ENCODE measurements around the gene CAPRIN2.

CAPRIN2 gene

GRCh38 chr12:30784508-30784907 is 29.8 kb upstream of the CAPRIN2 start:
- Mint-ChIP-seq H3K4me1 (ENCODE audit: low read depth) (no peaks in the 10 kb centered on the region), H3K27ac (no peak overlapping the region), H3K9me3 (peaks cover 15% of the 10 kb centered on the region), H3K36me3 (ENCODE audit: low read depth) (no peaks in the 10 kb centered on the region), H3K27me3 (peaks cover 5% of the 10 kb centered on the region), H3K4me3 (no peak overlapping the region)
- intact Hi-C loops (cut with micrococcal nuclease) = no loop called here

GRCh38 chr12:30783946-30784345 is 29.2 kb upstream of the CAPRIN2 start:
- intact Hi-C loops (cut with micrococcal nuclease) = no loop called here
- no peaks in the 10 kb centered on the region for H3K4me1 Mint-ChIP-seq (ENCODE audit: low read depth)
- H3K27ac Mint-ChIP-seq = no peak overlapping the region
- H3K27me3 Mint-ChIP-seq = peaks cover 5% of the 10 kb centered on the region
- H3K36me3 Mint-ChIP-seq (ENCODE audit: low read depth) = no peaks in the 10 kb centered on the region
- no peak overlapping the region for H3K4me3 Mint-ChIP-seq
- H3K9me3 Mint-ChIP-seq = peaks cover 15% of the 10 kb centered on the region

- no peaks in the 10 kb centered on the region for H3K36me3 Mint-ChIP-seq (ENCODE audit: low read depth)
- H3K4me3 Mint-ChIP-seq = no peak overlapping the region
- H3K27ac Mint-ChIP-seq = no peak overlapping the region
- no peaks in the 10 kb centered on the region for H3K4me1 Mint-ChIP-seq (ENCODE audit: low read depth)
- intact Hi-C loops (cut with micrococcal nuclease) = no loop called here
- H3K9me3 Mint-ChIP-seq = peaks cover 15% of the 10 kb centered on the region
- peaks cover 5% of the 10 kb centered on the region for H3K27me3 Mint-ChIP-seq
These were observed 27.8 kb upstream of the CAPRIN2 start for GRCh38 chr12:30782316-30783173.

GRCh38 chr12:30779578-30779977 is 24.8 kb upstream of the CAPRIN2 start:
- intact Hi-C loops (cut with micrococcal nuclease) = no loop called here
- no peak overlapping the region for H3K27ac Mint-ChIP-seq
- H3K27me3 Mint-ChIP-seq = peaks cover 2% of the 10 kb centered on the region
- no peak overlapping the region for H3K4me3 Mint-ChIP-seq
- H3K4me1 Mint-ChIP-seq (ENCODE audit: low read depth) = no peaks in the 10 kb centered on the region
- H3K36me3 Mint-ChIP-seq (ENCODE audit: low read depth) = no peaks in the 10 kb centered on the region
- peaks cover 7% of the 10 kb centered on the region for H3K9me3 Mint-ChIP-seq

GRCh38 chr12:30779178-30779577 is 24.4 kb upstream of the CAPRIN2 start:
- H3K4me1 Mint-ChIP-seq (ENCODE audit: low read depth) = no peaks in the 10 kb centered on the region
- no peaks in the 10 kb centered on the region for H3K36me3 Mint-ChIP-seq (ENCODE audit: low read depth)
- H3K27ac Mint-ChIP-seq = no peak overlapping the region
- intact Hi-C loops (cut with micrococcal nuclease) = no loop called here
- H3K9me3 Mint-ChIP-seq = peaks cover 3% of the 10 kb centered on the region
- no peaks in the 10 kb centered on the region for H3K27me3 Mint-ChIP-seq
- no peak overlapping the region for H3K4me3 Mint-ChIP-seq

- Mint-ChIP-seq H3K4me3 (no peak overlapping the region), H3K4me1 (ENCODE audit: low read depth) (no peaks in the 10 kb centered on the region), H3K36me3 (ENCODE audit: low read depth) (no peaks in the 10 kb centered on the region), H3K27ac (no peak overlapping the region), H3K27me3 (peaks cover 3% of the 10 kb centered on the region), H3K9me3 (no peaks in the 10 kb centered on the region)
- intact Hi-C loops (cut with micrococcal nuclease) = no loop called here
These were observed 19.8 kb upstream of the CAPRIN2 start for GRCh38 chr12:30774599-30774998.

GRCh38 chr12:30769802-30770201 is 15.1 kb upstream of the CAPRIN2 start:
- peaks cover 5% of the 10 kb centered on the region for H3K27me3 Mint-ChIP-seq
- intact Hi-C loops (cut with micrococcal nuclease) = no loop called here

GRCh38 chr12:30764251-30764650 is 9.5 kb upstream of the CAPRIN2 start:
- peaks cover 8% of the 10 kb centered on the region for H3K27me3 Mint-ChIP-seq
- intact Hi-C loops (cut with micrococcal nuclease) = no loop called here
- H3K9me3 Mint-ChIP-seq = no peaks in the 10 kb centered on the region
- no peaks in the 10 kb centered on the region for H3K4me1 Mint-ChIP-seq (ENCODE audit: low read depth)
- no peak overlapping the region for H3K27ac Mint-ChIP-seq
- no peaks in the 10 kb centered on the region for H3K36me3 Mint-ChIP-seq (ENCODE audit: low read depth)
- H3K4me3 Mint-ChIP-seq = no peak overlapping the region

More at GRCh38 chr12:30769802-30770201, 15.1 kb upstream of the CAPRIN2 start:
- Mint-ChIP-seq H3K4me1 (ENCODE audit: low read depth) (no peaks in the 10 kb centered on the region), H3K4me3 (no peak overlapping the region), H3K9me3 (no peaks in the 10 kb centered on the region), H3K27ac (no peak overlapping the region), H3K36me3 (ENCODE audit: low read depth) (no peaks in the 10 kb centered on the region)

- intact Hi-C loops (cut with micrococcal nuclease) = no loop called here
- peaks cover 8% of the 10 kb centered on the region for H3K27me3 Mint-ChIP-seq
- no peaks in the 10 kb centered on the region for H3K36me3 Mint-ChIP-seq (ENCODE audit: low read depth)
- no peaks in the 10 kb centered on the region for H3K4me1 Mint-ChIP-seq (ENCODE audit: low read depth)
- H3K9me3 Mint-ChIP-seq = no peaks in the 10 kb centered on the region
- no peak overlapping the region for H3K4me3 Mint-ChIP-seq
- no peak overlapping the region for H3K27ac Mint-ChIP-seq
These were observed 8.3 kb upstream of the CAPRIN2 start for GRCh38 chr12:30763053-30763452.

GRCh38 chr12:30761730-30762129 is 7.0 kb upstream of the CAPRIN2 start:
- H3K9me3 Mint-ChIP-seq = no peaks in the 10 kb centered on the region

GRCh38 chr12:30757316-30757715 is 2.6 kb upstream of the CAPRIN2 start:
- Mint-ChIP-seq H3K36me3 (ENCODE audit: low read depth) (peaks cover 7% of the 10 kb centered on the region), H3K4me3 (no peak overlapping the region), H3K27me3 (peaks cover 8% of the 10 kb centered on the region), H3K9me3 (no peaks in the 10 kb centered on the region), H3K27ac (no peak overlapping the region), H3K4me1 (ENCODE audit: low read depth) (peaks cover 14% of the 10 kb centered on the region)
- intact Hi-C loops (cut with micrococcal nuclease) = loop anchor here (10.0 kb wide), 1 partner anchor 1917 kb away; the partner anchor contains the start of gene DNM1L

More at GRCh38 chr12:30761730-30762129, 7.0 kb upstream of the CAPRIN2 start:
- H3K36me3 Mint-ChIP-seq (ENCODE audit: low read depth) = no peaks in the 10 kb centered on the region
- H3K4me1 Mint-ChIP-seq (ENCODE audit: low read depth) = no peaks in the 10 kb centered on the region
- intact Hi-C loops (cut with micrococcal nuclease) = no loop called here
- peaks cover 5% of the 10 kb centered on the region for H3K27me3 Mint-ChIP-seq
- H3K4me3 Mint-ChIP-seq = no peak overlapping the region
- no peak overlapping the region for H3K27ac Mint-ChIP-seq

GRCh38 chr12:30756074-30756473 is 1.3 kb upstream of the CAPRIN2 start:
- intact Hi-C loops (cut with micrococcal nuclease) = loop anchor here (10.0 kb wide), 1 partner anchor 1919 kb away; the partner anchor contains the start of gene DNM1L
- Mint-ChIP-seq H3K4me3 (no peak overlapping the region), H3K4me1 (ENCODE audit: low read depth) (peaks cover 14% of the 10 kb centered on the region), H3K36me3 (ENCODE audit: low read depth) (peaks cover 7% of the 10 kb centered on the region), H3K27ac (no peak overlapping the region), H3K9me3 (no peaks in the 10 kb centered on the region), H3K27me3 (peaks cover 7% of the 10 kb centered on the region)

GRCh38 chr12:30755395-30755762 is 628 bp upstream of the CAPRIN2 start:
- H3K9me3 Mint-ChIP-seq = no peaks in the 10 kb centered on the region
- peaks cover 7% of the 10 kb centered on the region for H3K36me3 Mint-ChIP-seq (ENCODE audit: low read depth)
- peak overlapping the region; percentile 91 for H3K4me3 Mint-ChIP-seq
- peaks cover 20% of the 10 kb centered on the region for H3K4me1 Mint-ChIP-seq (ENCODE audit: low read depth)
- peaks cover 7% of the 10 kb centered on the region for H3K27me3 Mint-ChIP-seq
- H3K27ac Mint-ChIP-seq = peak overlapping the region; percentile 77
- intact Hi-C loops (cut with micrococcal nuclease) = loop anchor here (1.0 to 10.0 kb wide), 2 partner anchors 60 to 1919 kb away; partner anchors contain the start of genes DNM1L and IPO8

- Mint-ChIP-seq H3K27me3 (peaks cover 7% of the 10 kb centered on the region), H3K27ac (peak overlapping the region; percentile 77), H3K36me3 (ENCODE audit: low read depth) (peaks cover 7% of the 10 kb centered on the region), H3K4me3 (peak overlapping the region; percentile 91), H3K9me3 (no peaks in the 10 kb centered on the region), H3K4me1 (ENCODE audit: low read depth) (peaks cover 30% of the 10 kb centered on the region)
- intact Hi-C loops (cut with micrococcal nuclease) = loop anchor here (5.0 to 10.0 kb wide), 2 partner anchors 77 to 1920 kb away; partner anchors contain the start of gene DNM1L
These were observed 385 bp downstream of the CAPRIN2 start for GRCh38 chr12:30754383-30754749.

All from dendritic cell treated with granulocyte-macrophage colony-stimulating factor and Interleukin-4, amounts not matched to agents 40 ng/mL and 50 ng/mL, for 4 days (primary cell).